IPS-20b (cell line): Measurements from ENCODE around the gene PDIA6.
"Not testable (repeated sequence)": the region's sequence is repeated elsewhere in the genome, so short reads cannot be mapped to it uniquely, and the experiment has no call there.

Experiments
- H3K27ac ChIP-seq: one replicate; pipeline ENCODE4 v1.5.1; 2013; ENCODE audit warnings: low read length
- H3K27me3 ChIP-seq: 2 replicates; pipeline ENCODE4 v1.6.1; 2013; ENCODE audit warnings: mild to moderate bottlenecking, low read length, inconsistent platforms; ENCODE audit not compliant: insufficient read depth
- H3K36me3 ChIP-seq: 2 replicates; pipeline ENCODE4 v1.6.1; 2013; ENCODE audit warnings: low read depth, mild to moderate bottlenecking, inconsistent platforms, low read length, moderate library complexity; ENCODE audit not compliant: insufficient read depth
- H3K4me1 ChIP-seq: 2 replicates; pipeline ENCODE4 v1.6.1; 2013; ENCODE audit warnings: mild to moderate bottlenecking, control low read depth, inconsistent platforms, low read length, moderate library complexity; ENCODE audit not compliant: insufficient read depth
- H3K4me3 ChIP-seq: 2 replicates; pipeline ENCODE4 v1.5.1; 2013; ENCODE audit warnings: mild to moderate bottlenecking, low read length, inconsistent platforms
- H3K9ac ChIP-seq: 2 replicates; pipeline ENCODE4 v1.6.1; 2013; ENCODE audit warnings: low read depth, mild to moderate bottlenecking, inconsistent platforms, low read length, moderate library complexity
- H3K9me3 ChIP-seq: 2 replicates; pipeline ENCODE4 v1.6.1; 2013; ENCODE audit warnings: mild to moderate bottlenecking, low read depth, low read length, inconsistent platforms; ENCODE audit not compliant: insufficient read depth

Gene PDIA6

DNA sequence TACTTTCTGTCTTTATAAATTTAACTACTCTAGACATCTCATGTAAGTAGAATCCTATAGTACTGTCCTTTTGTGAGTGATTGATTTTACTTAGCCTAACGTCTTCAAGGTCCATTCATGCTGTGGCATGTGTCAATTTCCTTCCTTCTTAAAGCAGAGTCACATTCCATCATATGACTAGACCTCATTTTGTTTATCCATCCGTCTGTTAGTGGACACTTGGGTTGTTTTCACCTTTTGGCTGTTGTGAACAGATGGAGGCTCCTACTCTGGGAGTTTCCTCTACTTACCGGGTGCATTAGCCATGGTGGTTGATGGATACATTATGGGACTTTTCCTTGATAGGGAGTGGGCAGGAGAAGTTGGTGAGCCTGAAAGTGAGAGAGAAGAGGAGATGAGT is 6.4 kb upstream of the PDIA6 start:
- no peak overlapping the region for H3K4me3 ChIP-seq
- no peaks in the 10 kb centered on the region for H3K36me3 ChIP-seq
- H3K27ac ChIP-seq: no peak overlapping the region
- no peaks in the 10 kb centered on the region for H3K27me3 ChIP-seq
- H3K9me3 ChIP-seq: no peaks in the 10 kb centered on the region
- no peak overlapping the region for H3K9ac ChIP-seq
- peaks cover 3% of the 10 kb centered on the region; the same call in 1 of the 2 replicates for H3K4me1 ChIP-seq

DNA sequence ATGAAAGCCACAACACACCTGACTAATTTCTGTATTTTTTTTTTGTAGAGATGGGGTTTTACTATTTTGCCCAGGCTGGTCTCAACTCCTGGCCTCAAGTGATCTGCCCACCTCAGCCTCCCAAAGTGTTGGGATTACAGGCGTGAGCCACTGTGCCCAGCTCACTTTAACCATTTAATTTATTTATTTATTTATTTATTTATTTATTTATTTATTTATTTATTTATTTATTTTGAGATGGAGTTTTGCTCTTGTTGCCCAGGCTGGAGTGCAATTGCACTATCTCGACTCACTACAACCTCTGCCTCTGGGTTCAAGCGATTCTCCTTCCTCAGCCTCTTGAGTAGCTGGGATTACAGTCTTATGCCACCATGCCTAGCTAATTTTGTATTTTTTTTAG is 5.7 kb upstream of the PDIA6 start:
- not testable (repeated sequence) for H3K27me3 ChIP-seq, H3K9ac ChIP-seq, H3K36me3 ChIP-seq, H3K4me1 ChIP-seq, H3K9me3 ChIP-seq, H3K4me3 ChIP-seq, H3K27ac ChIP-seq

DNA sequence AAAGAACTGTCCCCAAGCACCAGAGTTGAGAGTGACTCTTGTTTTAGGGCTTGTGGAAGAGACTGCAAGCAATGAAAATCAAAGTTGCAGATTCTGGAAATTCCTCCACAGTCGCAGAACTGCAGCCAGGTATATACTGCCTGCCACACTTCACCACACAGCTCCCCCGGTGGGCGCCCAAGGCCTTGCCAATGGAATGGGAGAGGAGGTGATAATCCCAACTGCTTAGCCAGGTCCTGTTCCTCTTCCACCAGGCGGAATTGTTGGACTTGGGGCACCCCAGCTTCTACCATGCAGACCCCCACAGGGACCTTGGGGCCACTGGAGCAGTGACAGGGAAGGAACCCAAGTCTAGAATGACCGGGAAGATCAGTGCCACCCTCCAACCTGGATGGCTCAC is 4.8 kb upstream of the PDIA6 start:
- no peaks in the 10 kb centered on the region for H3K27me3 ChIP-seq
- no peak overlapping the region for H3K27ac ChIP-seq
- peaks cover 3% of the 10 kb centered on the region; the same call in 1 of the 2 replicates for H3K4me1 ChIP-seq
- no peaks in the 10 kb centered on the region for H3K36me3 ChIP-seq
- H3K9me3 ChIP-seq: no peaks in the 10 kb centered on the region
- no peak overlapping the region for H3K4me3 ChIP-seq
- no peak overlapping the region for H3K9ac ChIP-seq

DNA sequence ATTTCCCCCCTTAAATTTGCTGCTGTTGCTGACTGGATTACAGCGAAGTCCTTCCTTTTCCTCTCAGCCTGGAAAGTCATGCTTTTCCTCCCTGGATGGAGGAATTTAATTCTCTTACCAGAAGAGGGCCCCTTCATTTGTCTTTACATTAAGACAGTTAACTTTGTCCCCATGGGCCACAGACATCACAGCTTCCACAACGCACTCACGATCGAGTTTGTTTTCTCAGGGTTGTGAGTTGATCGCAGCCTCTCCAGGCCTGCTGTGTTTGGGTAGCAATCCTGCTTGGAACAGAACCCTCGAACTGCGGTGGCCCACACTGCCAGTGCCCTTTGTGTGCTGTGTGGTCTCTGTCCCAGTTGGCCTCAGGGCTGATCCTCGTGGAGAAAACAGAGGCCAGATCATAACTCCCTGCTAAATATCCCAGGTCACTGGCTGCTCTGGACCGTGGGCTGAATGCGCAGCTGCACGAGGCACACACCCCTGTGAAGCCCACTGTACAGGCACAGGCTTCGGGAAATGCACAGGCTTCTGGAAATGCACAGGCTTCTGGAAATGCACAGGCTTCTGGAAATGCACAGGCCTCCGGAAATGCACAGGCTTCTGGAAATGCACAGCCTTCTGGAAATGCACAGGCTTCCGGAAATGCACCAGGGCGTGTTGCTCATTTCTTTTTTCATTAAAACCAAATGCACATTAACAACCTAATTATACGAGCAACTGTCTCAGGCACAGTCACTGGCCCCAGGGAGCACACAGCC is 2.2 kb upstream of the PDIA6 start:
- H3K27me3 ChIP-seq: no peaks in the 10 kb centered on the region
- H3K4me1 ChIP-seq: peaks cover 11% of the 10 kb centered on the region
- no peaks in the 10 kb centered on the region; the same call in 1 of the 2 replicates for H3K36me3 ChIP-seq
- no peaks in the 10 kb centered on the region for H3K9me3 ChIP-seq
- H3K9ac ChIP-seq: no peak overlapping the region
- H3K27ac ChIP-seq: no peak overlapping the region
- no peak overlapping the region for H3K4me3 ChIP-seq

DNA sequence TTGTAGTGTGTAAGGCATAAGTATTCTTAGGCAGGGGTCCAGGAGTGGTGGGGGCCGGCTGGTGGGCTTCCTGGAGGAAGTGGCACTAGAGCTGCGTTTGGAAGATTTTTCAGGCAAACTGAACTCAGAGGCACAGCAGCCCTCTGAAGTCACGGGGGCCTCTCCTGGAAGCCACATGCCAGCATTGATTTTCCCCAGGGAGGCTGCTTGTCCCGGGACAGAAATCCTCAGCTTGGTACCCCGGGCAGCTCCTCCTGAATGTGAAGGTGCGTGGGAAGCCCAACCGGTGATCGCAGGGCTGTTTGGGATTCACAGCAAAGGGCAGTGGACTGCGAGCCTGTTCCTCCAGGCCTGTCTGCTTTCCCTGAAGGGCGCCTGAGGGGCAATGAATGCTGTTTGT is 1.6 kb upstream of the PDIA6 start:
- peaks cover 11% of the 10 kb centered on the region for H3K4me1 ChIP-seq
- no peak overlapping the region for H3K4me3 ChIP-seq
- H3K27me3 ChIP-seq: no peaks in the 10 kb centered on the region
- no peaks in the 10 kb centered on the region for H3K9me3 ChIP-seq
- H3K27ac ChIP-seq: no peak overlapping the region
- H3K9ac ChIP-seq: no peak overlapping the region
- H3K36me3 ChIP-seq: no peaks in the 10 kb centered on the region; the same call in 1 of the 2 replicates

DNA sequence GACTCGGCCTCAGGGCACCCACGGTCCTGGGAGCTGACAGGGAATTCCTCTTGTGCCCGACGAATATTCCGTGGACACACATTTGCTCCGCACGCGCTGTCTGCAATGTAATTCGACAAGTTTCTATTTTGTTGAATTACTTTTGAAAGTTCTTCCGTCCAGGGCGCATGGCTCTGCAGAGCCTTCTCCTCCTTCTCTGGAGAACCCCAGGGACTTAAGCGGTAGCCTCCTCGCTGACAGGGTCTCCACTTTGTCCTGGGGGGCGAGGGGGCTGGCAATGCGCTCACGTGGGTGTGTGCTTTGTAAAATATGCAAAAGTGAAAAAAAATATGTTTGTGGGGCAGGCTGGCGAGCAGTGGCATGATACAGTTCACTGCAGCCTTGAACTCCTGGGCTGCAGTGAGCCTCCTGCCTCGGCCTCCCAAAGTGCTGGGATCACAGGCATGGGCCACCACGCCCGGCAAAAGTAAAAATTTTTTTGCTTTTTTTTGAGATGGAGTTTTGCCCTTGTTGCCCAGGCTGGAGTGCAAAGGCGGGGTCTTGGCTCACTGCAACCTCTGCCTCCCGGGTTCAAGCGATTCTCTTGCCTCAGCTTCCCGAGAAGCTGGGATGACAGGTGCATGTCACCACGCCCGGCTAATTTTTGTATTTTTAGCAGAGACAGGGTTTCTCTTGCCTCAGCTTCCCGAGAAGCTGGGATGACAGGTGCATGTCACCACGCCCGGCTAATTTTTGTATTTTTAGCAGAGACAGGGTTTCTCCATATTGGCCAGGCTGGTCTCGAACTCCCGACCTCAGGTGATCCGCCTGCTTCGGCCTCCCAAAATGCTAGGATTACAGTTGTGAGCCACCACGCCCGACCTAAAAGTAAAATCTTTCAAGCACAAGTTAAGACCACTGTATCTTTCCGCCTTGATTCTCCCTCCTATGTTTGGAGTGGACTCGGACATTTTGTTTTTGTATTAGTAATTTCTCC is 866 bp upstream of the PDIA6 start:
- H3K27ac ChIP-seq, H3K27me3 ChIP-seq: not testable (repeated sequence)
- peak overlapping the region; percentile 66; the same call in 1 of the 2 replicates for H3K9ac ChIP-seq

DNA sequence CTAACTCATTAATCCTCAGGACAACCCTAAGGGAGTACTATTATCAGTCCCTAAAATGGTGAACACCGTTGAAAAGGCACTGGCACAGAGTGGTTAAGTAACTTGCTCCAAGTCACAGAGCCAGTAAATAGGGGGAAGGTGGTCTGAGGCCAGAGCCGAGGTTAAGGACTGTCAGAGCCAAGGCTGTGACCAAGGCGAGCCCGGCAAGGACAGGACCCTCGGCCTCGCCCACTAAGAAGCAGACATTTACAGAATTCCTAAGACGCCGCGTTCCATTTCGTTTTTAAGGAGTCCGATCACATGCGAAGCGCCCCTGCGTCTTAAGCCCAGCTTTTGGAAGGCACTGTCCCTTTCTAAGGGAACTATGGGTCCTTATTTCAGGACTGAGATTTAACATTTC is 1.1 kb downstream of the PDIA6 start:
- peak overlapping the region; percentile 20 for H3K27ac ChIP-seq

More for the DNA sequence above, 866 bp upstream of the PDIA6 start:
- not testable (repeated sequence) for H3K9me3 ChIP-seq, H3K36me3 ChIP-seq
- H3K4me1 ChIP-seq: peaks cover 11% of the 10 kb centered on the region
- H3K4me3 ChIP-seq: peak overlapping the region; percentile 89

DNA sequence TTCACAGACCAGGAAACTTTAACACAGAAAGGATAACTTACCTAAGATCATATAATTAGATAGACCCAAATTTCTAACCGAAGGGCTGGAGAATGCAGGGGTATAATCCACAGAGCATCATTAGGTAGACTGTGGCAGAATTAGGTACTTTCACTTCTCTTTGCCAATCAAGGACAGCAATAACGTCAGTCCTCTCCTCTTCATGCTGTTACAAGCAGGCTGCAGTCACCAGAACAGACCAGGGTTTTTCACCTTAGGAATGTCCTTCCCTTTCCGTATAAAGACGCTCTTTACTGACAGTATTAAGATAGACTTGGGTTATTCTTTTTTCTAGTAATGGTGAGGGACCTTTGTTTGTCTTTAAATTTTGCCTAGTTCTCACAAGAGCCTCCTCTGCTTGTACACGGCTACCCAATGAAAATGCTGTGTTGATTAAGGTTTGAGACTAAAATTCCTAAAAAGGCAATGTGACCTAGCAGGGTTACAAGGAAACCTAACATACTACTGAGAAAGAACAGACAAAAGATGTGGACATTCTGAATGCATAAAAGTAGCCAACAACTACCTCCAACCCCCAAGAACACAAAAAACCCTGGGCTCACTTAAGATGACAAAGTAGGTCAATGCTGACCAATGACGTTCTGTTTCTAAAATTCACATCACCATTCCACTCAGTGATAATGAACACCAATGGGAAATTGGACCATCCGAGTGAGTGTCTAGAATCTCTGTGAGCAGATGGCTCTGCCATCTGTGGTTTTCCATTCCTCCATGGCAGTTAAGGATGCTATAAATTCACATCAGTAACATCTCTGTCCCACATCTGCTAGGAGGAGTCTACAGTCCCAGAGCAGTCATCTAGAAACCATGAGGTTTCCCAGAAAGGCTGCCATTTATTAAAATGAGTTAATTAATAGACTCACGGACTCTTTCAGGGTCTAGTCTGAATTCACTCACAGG is 2.1 kb downstream of the PDIA6 start:
- Histone ChIP-seq H3K9me3 (no peaks in the 10 kb centered on the region), H3K4me3 (peak overlapping the region; percentile 89), H3K9ac (peak overlapping the region; percentile 91; the same call in 1 of the 2 replicates), H3K27me3 (no peaks in the 10 kb centered on the region), H3K36me3 (peaks cover 19% of the 10 kb centered on the region; the same call in 1 of the 2 replicates), H3K4me1 (peaks cover 11% of the 10 kb centered on the region), H3K27ac (no peak overlapping the region)

More for the DNA sequence above, 1.1 kb downstream of the PDIA6 start:
- Histone ChIP-seq H3K9ac (peak overlapping the region; percentile 91), H3K9me3 (no peaks in the 10 kb centered on the region), H3K4me3 (peak overlapping the region; percentile 89), H3K27me3 (no peaks in the 10 kb centered on the region), H3K36me3 (peaks cover 17% of the 10 kb centered on the region; the same call in 1 of the 2 replicates), H3K4me1 (peaks cover 11% of the 10 kb centered on the region)

DNA sequence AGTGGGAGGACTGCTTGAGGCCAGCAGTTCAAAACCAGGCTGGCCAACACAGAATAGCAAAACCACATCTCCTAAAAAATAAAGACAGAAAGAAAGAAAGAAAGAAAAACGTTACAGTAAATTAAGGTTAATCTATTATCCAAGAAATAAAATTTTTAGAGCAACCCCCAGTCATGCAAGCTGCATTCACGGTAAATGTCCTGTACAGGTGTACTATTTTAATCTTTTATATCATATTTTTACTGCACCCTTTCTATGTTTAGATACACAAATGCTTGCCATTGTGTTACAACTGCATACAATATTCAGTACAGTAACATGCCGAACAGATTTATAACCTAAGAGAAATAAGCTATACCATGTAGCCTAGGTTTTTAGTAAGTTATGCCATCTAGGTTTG is 6.0 kb downstream of the PDIA6 start:
- Histone ChIP-seq H3K9me3 (no peaks in the 10 kb centered on the region), H3K4me1 (peaks cover 8% of the 10 kb centered on the region), H3K36me3 (peaks cover 33% of the 10 kb centered on the region)

DNA sequence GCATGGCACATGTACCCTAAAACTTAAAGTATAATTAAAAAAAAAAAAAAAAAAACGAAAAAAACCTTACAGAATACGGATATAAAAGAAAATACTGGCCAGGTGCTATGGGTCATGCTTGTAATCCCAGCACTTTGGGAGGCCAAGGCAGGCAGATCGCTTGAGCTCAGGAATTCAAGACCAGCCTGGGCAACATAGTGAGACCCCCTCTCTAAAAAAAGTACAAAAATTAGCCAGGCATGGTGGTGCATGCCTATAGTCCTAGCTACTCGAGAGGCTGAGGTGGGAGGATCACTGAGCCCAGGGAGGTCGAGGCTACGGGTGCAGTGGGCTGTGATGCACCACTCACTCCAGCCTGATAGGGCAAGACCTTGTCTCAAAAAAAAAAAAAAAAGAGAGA is 6.6 kb downstream of the PDIA6 start:
- not testable (repeated sequence) for H3K27ac ChIP-seq, H3K4me1 ChIP-seq, H3K9me3 ChIP-seq, H3K9ac ChIP-seq, H3K27me3 ChIP-seq, H3K4me3 ChIP-seq
- peaks cover 39% of the 10 kb centered on the region for H3K36me3 ChIP-seq

More for the DNA sequence above, 6.0 kb downstream of the PDIA6 start:
- H3K27ac ChIP-seq: no peak overlapping the region
- no peak overlapping the region for H3K4me3 ChIP-seq
- H3K27me3 ChIP-seq: no peaks in the 10 kb centered on the region
- H3K9ac ChIP-seq: no peak overlapping the region

DNA sequence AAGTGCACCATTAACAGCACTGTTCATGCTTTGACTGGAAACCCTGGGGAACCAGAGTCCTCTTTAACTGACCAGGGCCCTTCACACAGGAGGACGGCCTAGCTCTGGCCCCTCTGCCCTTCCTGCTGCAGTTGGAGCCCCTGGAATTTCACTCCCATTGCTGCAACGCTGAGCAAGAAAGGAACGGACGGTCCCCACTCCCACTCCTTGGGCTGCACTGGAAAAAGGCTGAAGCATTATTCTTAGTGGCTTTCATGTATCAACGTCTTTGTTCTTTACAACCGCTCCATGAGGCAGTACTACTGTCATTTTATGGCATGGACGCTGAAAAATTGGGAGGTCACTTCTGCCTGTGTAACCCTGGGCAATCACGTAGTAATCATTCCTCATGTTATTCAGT is 9.9 kb downstream of the PDIA6 start:
- no peaks in the 10 kb centered on the region for H3K9me3 ChIP-seq
- no peak overlapping the region for H3K27ac ChIP-seq
- no peaks in the 10 kb centered on the region for H3K4me1 ChIP-seq
- H3K27me3 ChIP-seq: no peaks in the 10 kb centered on the region
- H3K9ac ChIP-seq: no peak overlapping the region
- H3K36me3 ChIP-seq: peaks cover 63% of the 10 kb centered on the region
- H3K4me3 ChIP-seq: no peak overlapping the region
